Measurements from ENCODE around the gene CACNA2D2.

The CACNA2D2 gene

DNA sequence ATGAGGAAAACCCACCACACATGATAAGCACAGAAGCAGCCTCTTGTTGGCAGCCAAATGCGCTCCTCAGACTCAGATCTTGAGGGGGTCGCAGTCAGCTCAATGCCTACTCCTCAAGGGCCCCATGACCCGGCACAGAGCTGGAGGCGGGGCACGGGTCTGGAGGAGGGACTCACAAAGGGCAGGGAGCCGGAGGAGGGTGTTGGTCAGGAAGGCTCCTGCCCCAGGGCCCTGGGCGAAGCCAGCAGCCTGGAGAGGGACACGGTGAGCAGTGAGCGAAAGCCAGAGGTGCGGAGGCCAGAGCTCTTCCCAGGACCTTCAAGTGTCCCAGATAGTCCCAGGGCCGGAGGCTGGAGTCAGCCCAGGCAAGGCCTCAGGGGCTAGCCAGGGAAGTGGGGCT is 9.8 kb downstream of the CACNA2D2 start:
- DNase-seq = no peak

DNA sequence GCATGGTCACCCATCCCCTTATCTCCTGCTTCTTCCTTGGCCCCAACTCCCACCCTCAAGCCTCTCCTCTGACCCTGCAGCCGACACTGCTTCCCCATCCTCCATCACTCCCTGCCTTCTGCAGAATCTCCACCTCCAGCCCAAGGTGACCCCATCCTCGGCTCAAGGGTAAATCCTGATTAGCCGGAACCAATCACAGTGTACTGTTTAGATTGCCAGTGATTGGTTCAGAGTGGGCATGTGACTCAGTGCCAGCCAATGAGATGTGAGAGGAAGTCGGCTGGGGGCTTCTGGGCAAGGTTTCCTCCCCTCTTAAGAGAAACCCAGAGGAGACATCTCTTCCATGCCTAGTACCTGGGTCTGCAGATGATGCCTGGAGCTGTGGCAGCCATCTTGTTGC is 10.3 kb downstream of the CACNA2D2 start:
- DNase-seq = no peak

DNA sequence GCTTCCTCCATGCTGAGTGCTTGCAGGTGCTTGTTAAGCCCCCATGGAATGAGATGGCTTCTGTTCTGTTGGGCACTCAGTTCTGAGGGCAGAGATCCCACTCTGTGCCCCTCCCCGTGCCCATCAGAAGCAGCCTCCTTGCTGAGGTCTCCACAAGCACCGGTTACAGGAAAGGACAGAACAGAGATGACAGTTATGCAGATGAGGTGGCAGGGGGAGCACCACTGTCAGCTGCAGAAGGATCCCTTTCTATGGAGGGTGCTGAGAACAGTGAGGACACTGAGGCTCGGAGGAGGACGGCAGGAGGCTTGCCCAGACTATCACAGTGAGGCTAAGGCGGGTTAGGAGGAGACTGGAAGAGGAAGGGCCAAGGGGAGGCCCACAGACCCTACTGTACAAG is 12.4 kb downstream of the CACNA2D2 start:
- DNase-seq = no peak

DNA sequence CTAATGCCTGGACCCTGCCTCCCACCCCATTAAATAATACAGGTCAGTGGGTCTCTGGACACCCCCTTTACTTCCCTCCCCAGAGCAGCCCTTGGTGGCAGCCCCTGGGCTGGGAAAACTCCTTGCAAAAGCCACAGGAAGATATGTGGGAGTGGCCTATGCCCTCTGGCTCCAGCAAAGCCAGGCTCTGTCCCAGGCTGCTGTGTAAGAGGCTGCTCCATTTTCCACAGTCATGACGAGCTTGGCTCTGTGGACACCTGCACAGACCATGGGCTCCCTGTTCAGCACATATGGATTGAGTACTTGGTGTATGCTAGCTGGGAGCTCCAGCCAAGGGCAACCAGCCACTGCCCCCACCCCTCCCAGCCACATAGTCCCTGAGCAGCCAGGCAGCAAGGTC is 13.0 kb downstream of the CACNA2D2 start:
- DNase-seq = no peak

DNA sequence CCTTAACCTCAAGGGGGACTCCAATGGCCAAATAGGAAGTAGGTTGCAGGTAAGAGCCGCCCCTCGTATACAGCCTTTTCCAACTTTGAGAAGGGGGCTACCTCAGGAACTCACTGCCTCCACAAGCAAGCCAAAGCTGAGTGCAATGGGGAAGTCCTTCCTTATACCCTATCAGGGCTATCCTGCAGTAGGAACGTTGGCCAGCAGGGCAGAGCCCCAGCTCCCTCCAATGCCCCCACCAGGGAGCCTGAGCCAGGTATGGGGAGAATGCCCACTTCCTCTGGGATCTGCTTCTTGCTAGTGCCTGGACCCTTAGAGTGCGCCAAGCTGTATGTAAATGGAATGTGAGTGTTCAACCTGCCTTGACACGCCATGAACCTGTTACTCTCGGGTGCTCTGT is 16.3 kb downstream of the CACNA2D2 start:
- DNase-seq = no peak

DNA sequence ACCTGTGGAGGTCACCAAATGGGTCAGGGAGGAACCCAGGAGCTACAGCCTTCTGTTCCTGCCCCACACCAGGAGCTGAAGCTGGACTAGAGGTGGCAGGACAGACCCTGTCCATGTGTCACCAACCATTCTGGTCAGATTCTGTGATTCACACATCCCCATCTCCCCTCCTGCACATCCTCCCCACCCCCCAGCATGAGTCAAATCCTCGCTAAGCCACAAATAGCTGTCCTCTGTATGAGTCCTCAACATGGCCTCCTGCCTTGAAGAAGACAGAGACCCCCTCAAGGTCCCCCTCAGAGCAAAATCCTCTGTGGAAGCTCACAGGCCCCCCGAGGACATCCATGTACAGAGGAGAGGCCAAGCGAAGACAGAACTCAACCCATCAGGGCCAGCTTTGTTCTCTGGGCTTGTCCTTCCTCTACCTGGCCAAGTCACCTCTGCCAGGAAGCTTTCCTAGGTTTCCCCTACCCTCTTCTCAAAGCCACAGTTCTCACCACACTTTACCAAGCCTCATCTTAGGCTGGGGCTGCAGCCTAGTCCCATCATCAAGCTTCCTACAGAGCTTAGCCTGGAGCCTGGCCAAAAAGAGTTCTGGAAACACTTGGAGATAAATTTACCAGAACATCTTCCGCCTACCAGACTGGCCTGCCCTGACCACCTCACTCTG is 17.1 kb downstream of the CACNA2D2 start:
- DNase-seq = no peak

DNA sequence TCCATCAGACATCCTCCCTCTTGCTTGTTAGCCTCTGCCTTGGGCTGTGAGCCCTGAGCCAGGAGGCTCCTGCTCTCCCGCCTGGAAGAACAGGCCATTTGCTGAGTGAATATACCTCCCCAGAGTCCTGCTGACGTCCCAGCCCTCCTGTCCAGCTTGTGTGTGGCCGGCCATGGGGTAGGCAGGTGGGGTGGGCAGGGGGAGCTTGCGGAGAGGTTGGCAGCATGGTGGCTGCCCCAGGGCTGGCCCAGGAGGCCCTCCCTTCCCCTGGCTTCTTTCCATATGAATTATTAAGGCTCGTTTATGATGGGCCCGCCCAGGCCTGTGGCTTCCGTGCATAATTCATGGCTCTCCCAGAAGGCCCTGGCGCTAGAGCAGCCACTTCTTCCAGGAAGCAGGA is 18.7 kb downstream of the CACNA2D2 start:
- DNase-seq = no peak

DNA sequence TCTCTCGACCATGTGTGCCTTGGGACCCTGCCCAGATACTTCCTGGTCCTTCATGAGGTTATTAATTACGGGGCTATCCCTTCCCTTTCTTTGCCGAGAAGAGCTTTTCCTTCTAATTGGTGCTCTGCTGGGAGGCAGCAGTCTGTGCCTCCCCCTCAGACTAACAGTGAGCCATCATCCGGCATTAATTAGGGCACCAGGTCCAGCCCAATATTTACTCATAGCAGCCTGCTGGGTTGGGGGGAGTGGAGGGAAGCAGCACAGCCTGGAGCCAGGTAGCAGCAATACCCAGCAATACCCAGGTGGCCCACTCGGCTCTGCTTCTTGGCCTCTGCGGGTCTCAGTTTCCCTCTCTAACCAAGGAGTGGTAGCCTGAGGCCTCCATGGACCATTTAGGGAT is 20.1 kb downstream of the CACNA2D2 start:
- DNase-seq = no peak

DNA sequence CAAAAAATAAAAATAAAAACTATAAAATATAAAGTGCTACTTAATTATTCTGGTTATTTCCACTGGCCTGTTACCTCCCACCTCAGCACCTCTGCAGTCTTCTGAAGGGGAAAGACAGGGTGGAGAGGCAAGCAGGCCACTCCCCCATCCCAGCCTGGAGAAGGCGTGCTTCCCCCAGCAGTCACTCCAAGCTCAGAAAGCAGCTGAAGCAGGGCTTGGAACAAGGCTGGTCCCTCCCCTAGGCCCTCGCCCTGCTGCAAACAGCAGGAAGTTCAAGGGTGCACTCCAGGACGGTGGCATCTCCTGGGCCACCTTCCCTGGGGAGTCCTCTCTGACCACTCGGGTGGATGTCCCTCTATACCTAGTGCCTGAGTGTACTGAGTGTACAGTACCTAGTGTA is 21.4 kb downstream of the CACNA2D2 start:
- DNase-seq = no peak

DNA sequence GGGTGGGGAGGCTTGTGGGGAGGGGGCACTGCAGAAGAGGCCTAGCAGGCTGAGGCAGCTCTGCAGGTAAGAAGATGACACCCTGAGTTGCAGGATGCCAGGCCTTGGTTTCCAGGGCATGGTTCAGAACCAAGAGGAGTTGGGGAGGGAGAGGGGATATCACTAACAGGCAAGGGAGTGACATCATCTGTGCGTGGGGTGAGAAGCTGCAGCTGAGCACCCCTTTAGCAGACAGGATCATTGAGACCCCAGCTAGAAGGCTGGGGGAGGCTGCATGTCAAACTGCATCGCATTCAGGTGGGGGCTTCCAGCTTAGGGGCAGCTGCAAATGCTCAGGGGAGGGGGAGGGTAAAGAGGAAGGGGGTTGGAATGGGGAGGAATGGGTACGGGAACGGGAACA is 23.0 kb downstream of the CACNA2D2 start:
- no peak for DNase-seq

DNA sequence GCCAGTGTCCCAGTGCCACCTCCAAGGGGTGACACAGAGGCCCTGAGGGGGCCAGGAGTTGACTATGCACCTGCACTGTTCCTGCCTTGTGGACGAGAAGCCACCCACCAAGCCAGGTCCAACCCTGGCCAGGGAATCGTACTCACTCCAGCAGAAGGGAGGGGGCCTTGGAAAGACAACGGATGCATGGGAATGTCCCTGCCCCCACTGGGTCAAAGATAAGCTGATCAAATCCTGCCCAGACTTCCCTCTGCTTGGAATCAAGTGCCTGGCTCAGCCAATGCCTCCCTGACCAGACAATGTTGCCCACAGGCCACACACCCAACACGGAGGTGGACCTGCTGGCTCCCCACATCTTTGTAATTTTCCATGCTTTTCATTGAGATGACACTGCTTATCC is 23.9 kb downstream of the CACNA2D2 start:
- no peak for DNase-seq

DNA sequence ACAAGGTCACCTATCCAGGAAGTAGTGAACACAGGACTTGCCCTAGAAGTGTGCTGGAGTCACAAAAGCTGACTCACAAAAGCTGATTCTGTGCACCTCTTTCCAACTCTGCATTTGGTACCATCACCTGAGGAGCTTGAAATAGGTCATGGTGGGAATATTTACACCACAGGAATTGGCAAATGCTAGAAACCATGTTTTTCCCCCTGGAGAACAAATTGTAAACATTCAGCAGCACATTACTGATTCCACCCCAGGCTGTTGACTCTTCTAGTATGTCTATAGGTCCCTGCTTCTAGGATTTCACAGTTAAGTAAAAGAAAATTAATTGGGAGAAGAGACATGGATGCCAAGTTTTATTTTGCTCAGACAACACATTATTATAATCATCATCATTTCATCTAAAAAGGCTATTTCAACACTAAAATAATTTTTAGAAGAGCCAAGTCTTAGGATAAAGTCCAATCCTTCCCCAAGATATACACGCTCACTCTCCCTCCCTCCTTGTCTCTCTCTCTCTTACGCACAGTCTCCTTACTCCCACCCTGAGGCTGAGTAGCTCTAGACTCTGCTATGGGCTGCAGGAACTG is 24.7 kb downstream of the CACNA2D2 start:
- no peak for DNase-seq

DNA sequence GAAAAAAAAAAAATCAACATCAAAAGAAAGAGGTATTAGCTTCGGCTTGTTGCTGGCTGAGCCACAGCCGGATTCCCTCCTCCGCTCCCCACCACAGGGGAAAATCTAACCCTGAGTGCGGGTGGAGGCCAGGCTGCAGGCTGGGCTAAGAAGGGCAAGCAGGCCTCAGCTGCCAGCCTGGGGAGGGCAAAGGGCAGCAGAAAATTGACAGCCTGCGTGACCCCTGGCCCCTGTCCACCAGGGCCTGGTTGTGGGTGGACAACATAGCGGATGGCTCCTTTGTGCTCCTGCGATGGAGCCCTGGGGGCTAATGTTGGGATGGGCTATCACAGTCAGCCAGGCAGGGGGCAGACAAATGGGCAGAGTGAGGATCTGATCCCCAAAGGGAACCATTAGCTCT is 25.4 kb downstream of the CACNA2D2 start:
- DNase-seq = no peak

DNA sequence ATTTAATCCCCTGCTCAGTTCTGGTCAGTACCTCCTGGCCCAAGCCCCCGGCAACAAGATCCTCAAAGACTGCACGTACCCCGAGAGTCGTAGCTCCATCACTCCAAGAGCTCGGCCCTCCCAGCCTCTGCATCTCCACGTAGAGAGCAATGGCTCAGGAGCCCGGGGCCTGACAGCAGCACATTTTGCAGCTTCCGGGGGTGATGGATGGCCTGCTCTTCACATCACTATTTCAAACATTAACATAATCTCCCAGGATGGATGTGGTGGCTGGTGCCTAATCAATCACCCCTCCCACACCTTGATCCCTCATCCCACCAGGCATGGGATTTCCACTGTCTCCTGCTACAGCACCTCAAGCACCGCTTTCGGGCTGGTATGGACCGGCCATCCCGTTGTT is 28.1 kb downstream of the CACNA2D2 start:
- no peak for DNase-seq

DNA sequence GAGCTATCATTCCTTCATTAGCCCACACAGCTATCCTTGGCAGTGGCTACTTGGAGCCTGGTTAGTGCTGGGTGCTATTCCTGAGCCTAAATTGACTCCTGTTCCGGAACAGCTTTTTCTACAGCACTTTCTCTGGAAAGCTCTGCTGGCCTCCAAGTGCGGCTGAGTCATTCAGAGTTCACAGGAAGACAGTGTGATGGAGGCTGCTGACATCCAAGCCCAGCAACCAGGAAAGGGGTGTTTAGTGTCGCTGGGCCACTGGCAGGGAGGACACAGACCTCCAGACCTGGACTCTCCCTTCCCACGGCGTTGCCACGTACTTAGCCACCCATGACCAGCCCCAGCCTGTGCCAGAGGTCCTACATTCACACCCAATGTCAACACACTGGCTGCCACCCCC is 28.7 kb downstream of the CACNA2D2 start:
- DNase-seq = no peak

DNA sequence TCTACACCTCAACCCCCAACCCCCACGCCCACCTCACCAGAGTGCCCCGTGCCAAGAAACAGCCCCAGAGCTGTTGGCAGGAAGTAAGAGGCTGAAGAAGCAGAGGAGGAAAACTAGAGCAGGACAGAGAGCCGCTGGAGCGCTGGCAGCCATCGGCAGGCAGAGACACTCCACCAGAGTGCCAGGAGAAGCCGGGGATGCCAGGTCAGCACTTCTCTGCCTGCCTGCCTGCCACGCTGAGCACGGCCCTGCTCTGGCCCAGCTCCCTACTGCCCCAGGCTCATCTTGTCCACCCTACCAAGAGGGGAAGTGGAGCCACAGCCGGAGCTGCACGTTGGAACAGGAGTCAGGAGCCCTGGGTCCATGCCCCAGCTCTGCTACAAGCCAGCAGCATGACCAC is 29.7 kb downstream of the CACNA2D2 start:
- DNase-seq = no peak

DNA sequence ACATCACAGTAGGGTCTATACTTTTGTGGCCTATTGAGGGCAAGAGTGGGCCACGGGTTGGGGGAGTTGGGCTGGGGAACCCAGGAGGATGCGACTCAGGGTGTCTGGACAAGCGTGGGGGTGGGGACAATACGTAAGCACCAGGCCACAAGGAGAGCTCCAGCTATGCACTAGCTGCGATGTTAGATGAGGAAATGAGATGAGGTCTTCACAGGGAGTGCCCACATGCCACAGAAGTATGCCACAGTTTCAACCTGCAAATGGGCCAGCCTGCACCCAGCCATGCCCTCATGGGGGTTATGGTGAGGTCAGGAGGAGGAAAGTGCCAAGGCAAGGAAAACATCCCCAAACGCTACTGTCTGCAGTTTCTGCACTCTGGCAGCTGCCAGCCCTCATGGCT is 30.5 kb downstream of the CACNA2D2 start:
- no peak for DNase-seq

DNA sequence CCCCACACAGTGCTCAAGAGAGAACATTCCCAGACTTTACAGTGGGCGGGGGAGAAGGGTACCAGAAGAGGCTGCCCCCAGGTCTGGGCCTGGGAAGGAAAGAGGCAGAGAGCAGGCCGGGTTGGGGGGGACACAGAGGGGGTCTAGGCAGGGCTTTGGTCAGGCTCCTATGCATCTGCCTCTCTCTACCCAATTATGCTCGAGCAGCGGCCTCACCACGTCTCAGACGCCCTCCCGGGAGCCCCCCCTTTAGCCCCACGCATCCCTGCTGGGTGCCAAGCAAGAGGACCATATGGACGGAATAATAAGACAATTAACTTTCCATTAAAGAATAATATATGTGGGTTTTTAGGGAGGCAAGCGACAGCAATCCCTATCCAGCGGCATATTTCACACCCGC is 32.8 kb downstream of the CACNA2D2 start:
- DNase-seq = no peak

DNA sequence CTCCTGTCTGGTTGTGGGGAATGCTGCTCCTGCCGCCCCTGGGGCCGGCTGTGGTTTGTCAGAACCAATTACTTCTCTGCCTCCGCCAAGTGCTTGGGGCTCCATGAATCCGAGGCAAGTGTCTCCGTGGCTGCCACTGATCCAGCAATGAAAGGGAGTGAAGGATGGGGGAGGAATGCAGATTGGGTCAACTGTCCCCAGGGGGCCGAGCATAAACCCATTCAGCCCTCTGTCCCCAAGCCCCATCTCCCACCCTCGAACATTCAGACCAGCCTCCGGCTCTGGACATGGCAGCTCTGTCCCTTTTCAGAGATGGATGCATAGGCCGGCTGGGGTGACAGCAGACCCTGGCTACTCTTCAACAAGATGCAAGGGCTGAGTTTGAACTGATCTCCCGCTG is 35.5 kb downstream of the CACNA2D2 start:
- no peak for DNase-seq

DNA sequence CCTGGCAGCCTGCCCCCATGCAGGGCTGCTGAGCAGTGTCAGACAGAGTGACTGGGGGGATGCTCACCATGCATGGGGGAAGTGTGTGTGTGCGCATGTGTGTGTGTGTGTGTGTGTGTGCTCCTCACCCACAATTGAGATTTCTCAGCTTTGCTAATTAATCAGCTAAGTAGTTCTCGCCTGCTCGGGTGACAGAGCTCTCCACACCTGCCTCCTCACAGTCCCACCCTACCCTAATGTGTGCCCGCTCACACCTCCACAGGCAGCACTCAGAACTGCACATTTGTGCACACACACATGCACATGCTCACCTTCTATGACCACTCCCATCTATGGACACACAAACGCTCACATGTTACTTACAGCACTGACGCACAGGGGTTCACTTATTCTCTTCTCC is 37.3 kb downstream of the CACNA2D2 start:
- no peak for DNase-seq

DNA sequence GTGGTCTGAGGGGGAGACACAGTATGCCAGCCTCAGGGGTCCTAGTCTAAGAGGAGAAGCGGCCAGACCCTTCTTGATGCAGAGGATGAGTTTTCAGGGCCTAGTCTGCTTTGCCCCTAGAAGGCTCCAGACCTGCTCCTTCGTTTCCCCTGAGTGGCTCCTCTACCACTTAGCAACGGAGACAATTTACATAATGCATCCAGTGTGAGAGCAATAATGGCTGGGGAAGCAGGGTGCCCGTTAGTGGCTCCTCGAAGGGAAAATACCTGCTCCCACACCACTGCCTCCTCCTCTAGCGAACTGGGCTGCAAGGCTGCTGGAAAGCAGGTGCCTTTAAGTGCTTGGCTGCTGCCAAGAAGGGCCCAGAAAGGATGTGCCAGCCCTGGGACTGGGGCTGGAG is 38.9 kb downstream of the CACNA2D2 start:
- no peak for DNase-seq

DNA sequence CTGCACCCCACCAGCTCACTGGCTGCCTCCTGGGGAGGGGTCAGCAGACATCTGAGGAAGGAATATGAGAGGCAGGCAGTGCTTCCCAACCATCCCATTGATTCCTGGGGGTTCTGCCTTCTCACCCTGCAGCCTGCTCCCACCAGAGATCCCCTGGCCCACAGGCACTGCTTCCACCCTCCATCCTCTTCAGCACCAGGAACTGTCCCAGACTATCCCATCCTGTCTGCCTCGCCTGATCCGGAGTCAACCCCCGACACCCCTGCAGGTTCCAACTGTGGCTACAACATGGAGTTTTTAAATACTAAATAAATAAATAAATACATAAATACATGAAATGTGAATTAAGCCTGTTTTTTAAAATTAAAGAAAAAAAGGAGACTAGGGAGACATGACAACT is 43.6 kb downstream of the CACNA2D2 start:
- no peak for DNase-seq

DNA sequence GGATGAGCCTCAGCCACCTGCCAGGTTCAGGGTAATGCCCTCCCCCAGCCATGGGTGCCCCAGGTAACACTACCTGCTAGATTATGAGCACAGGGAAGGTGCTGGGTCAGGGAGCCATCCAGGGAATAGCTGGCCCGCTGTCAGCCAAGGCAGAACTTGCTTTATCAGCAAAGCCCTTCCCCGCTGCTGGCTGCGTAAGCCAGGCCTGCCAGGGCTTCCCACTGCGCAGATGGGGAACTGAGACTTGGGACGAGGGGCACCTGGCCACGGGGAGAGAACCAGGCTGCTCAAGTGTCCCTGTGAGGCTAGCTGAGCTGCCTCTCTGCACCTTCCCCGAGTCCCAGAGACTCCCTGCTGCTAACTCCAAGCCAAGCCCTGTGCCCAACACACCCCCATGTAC is 45.4 kb downstream of the CACNA2D2 start:
- DNase-seq = no peak

DNA sequence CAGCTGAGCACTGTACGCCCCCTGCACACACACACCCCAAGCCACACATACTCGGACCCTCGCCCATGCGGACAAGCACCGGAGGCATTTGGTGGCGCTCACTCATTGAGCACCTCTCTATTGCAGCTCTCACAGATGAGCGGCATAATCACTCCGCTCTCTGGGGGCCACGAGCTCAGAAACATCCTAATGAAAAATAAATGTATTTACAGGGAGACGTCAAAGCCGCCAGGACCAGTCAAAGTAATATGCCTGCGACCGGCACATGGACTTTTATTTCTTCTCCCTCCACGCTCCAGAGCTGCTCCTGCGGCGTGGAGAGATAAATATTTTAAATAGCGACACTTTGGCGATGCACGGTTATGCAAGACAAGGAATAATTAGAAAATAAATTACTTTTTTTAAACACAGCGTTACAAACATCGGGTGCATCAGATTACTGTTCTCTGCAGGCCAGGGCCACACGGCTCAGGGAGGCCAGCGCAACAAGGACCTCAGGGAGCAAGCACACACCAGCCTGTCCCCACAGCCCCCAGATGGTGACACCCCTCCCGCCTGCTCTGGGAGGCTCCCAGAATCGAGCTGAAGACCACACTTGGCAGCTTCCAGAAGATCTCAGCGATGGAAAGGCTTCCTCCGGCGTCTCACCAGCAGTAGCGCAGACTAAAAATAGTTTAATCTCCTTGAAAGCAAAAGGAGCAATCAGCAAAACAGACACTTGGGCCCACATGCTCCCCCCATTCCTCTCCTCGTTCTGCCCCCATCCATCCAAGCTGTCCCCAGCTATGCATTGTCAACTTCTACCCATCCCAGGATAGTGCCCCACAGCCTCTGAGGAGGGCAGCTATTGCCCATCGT is 48.0 kb downstream of the CACNA2D2 start:
- DNase-seq = no peak
